Measurements from ENCODE around the gene CCDC17. TPM values are rescaled to one million over a fixed set of nuclear protein-coding genes. Genes with fewer than 3 reads are reported as not detected.
A peak's percentile ranks its signal among the peaks of the same experiment; 100 is the strongest.

The CCDC17 gene
- total RNA-seq (2014; rRNA removed) (1.6 and 1.9 TPM in 2 replicates), Bru-seq, nascent RNA (percentile 73 among the genes with signal in this experiment), BruChase-seq, experiment 1, labeled RNA remaining after a 6-hour chase (percentile 75 among the genes with signal in this experiment), BruChase-seq, experiment 2, labeled RNA remaining after a 2-hour chase (percentile 68 among the genes with signal in this experiment)
- long read RNA-seq, partial matches to known transcripts, result 1 of 2 reads
- long read RNA-seq, other reads (novel, unspliced or antisense), result 1 of 2 reads

DNA sequence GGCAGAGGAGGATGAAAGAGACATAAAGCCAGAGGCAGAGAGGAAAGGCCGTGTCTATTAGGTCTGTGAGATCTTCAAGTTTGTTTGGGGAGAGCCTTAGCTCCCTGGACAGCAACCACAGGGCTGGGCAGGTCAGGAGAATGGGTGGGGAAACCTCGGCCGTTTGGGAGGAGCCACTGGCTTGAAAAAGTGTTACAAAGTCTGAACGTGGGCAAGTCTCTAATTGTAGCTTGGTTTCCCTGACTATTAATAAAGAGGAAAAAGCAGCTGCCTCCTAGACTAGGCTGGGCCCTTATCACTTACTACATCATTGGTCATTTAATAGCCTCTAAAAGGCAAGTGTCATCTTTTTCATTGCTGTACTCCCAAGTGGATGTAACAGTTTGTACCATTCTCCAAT, at the start of gene CCDC17:
Gene CCDC17 (minus strand): TSS at position 83 of the 400 bp plus-strand sequence. CDS start 145 bp downstream, outside the sequence.
- Histone ChIP-seq H4K20me1 (ENCODE audit: low read length) (no peaks in the 10 kb centered on the region), H3K79me2 (ENCODE audit: low read length) (no peaks in the 10 kb centered on the region), H3K4me1 (ENCODE audit: insufficient read depth, low read length) (no peaks in the 10 kb centered on the region), H3K4me3 (ENCODE audit: low read length) (no peak within 1 kb of the TSS), H2AFZ (ENCODE audit: low read length) (no peak within 1 kb of the TSS), H3K36me3 (ENCODE audit: low read depth, low read length) (peaks cover 17% of the 10 kb centered on the region), H3K9me2 (replicated peaks; ENCODE audit: low read length) (no peaks in the 10 kb centered on the region), H3K4me2 (ENCODE audit: low read length) (no peak within 1 kb of the TSS), H3K9me3 (ENCODE audit: low read length) (no peaks in the 10 kb centered on the region), H3K9ac (ENCODE audit: low read length) (no peak within 1 kb of the TSS), H3F3A (ENCODE audit: low read length, unreplicated experiment) (no peaks in the 10 kb centered on the region), H3K27me3 (ENCODE audit: low read length) (no peaks in the 10 kb centered on the region), H3K27ac (ENCODE audit: low read length) (no peak within 1 kb of the TSS)
- ChIA-PET POLR2A (ENCODE audit: unreplicated experiment) (no interaction called here), CTCF (interaction anchor here (0.5 kb wide), 1 partner anchor 321 kb away, joined by 6 read pairs; no protein-coding TSS in a partner anchor)
- intact Hi-C loops (cut with micrococcal nuclease), result no loop called here
- ATAC-seq (peak; percentile 5; the same call in 1 of the 2 replicates), DNase-seq (no peak)
- no peak for TF ChIP-seq EZH2phosphoT487 (IDR thresholded peaks at IDR 0.05; ENCODE audit: borderline replicate concordance, low read length)
- no peak for TF ChIP-seq EZH2 (IDR thresholded peaks at IDR 0.05; ENCODE audit: low read length, unreplicated experiment)
- TF ChIP-seq, protein P1, sequence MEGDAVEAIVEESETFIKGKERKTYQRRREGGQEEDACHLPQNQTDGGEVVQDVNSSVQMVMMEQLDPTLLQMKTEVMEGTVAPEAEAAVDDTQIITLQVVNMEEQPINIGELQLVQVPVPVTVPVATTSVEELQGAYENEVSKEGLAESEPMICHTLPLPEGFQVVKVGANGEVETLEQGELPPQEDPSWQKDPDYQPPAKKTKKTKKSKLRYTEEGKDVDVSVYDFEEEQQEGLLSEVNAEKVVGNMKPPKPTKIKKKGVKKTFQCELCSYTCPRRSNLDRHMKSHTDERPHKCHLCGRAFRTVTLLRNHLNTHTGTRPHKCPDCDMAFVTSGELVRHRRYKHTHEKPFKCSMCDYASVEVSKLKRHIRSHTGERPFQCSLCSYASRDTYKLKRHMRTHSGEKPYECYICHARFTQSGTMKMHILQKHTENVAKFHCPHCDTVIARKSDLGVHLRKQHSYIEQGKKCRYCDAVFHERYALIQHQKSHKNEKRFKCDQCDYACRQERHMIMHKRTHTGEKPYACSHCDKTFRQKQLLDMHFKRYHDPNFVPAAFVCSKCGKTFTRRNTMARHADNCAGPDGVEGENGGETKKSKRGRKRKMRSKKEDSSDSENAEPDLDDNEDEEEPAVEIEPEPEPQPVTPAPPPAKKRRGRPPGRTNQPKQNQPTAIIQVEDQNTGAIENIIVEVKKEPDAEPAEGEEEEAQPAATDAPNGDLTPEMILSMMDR (conservative IDR thresholded peaks at IDR 0.05; ENCODE audit: low read depth, low read length), result no peak
- BruUV-seq (replicated peaks), result no TSS peak

DNA sequence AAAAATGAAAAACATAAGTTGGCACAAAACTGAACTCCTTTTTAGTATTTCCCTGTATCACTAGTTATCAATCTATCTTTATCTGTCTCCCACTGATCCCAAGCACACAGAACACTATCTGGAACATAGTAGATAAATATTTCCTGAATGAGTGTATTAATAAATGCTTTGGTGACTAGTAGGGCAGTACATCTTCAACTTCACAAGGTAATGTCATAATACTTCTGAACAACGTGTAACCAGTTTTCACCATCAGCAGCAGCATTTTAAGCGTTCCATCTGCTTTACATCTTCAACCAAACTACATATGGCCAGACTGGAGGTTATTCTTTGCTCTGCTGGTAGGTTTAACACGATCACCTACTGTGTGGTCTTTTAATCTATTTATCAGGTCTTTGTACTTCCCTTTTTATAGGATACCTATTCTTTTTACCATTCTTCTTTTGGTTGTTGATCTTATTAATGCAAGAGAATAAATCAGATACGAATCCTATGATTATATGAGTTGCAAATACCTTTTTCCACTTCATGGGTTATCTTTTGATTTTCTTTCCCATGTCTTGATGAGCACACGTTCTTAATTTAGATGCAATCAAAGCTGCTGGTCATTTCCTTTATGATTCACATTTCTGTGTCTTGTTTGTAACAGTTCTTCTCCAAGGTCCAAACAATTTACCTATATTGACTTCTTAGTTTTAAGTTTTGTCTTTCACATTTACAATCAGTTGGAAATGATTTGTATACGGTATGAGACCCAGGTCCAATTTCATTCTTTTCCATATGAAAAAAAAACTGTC, 46.2 kb upstream of the CCDC17 start:
- H4K20me1 ChIP-seq (ENCODE audit: low read length), result peaks cover 58% of the 10 kb centered on the region
- H3K9ac ChIP-seq (ENCODE audit: low read length), result no peak overlapping the region
- H3K79me2 ChIP-seq (ENCODE audit: low read length), result peaks cover 99% of the 10 kb centered on the region
- no peak overlapping the region for H3K4me3 ChIP-seq (ENCODE audit: low read length)
- BruUV-seq (replicated peaks), result no TSS peak
- intact Hi-C loops (cut with micrococcal nuclease), result no loop called here
- no peaks in the 10 kb centered on the region for H3K4me1 ChIP-seq (ENCODE audit: insufficient read depth, low read length)
- peaks cover 25% of the 10 kb centered on the region; the same call in 1 of the 2 replicates for H3K36me3 ChIP-seq (ENCODE audit: low read depth, low read length)
- ChIA-PET POLR2A (ENCODE audit: unreplicated experiment) (no interaction called here), CTCF (no interaction called here)
- no peaks in the 10 kb centered on the region for H3K9me3 ChIP-seq (ENCODE audit: low read length)
- DNase-seq (no peak), ATAC-seq (no peak)
- no peak overlapping the region for H2AFZ ChIP-seq (ENCODE audit: low read length)
- no peaks in the 10 kb centered on the region for H3F3A ChIP-seq (ENCODE audit: low read length, unreplicated experiment)
- H3K4me2 ChIP-seq (ENCODE audit: low read length), result no peak overlapping the region
- H3K27ac ChIP-seq (ENCODE audit: low read length), result no peak overlapping the region
- TF ChIP-seq EZH2 (IDR thresholded peaks at IDR 0.05; ENCODE audit: low read length, unreplicated experiment) (no peak), EZH2phosphoT487 (IDR thresholded peaks at IDR 0.05; ENCODE audit: borderline replicate concordance, low read length) (no peak)
- TF ChIP-seq, protein P1 (conservative IDR thresholded peaks at IDR 0.05; ENCODE audit: low read depth, low read length), result no peak
- no peaks in the 10 kb centered on the region for H3K27me3 ChIP-seq (ENCODE audit: low read length)
- H3K9me2 ChIP-seq (replicated peaks; ENCODE audit: low read length), result no peaks in the 10 kb centered on the region

Data from PC-3 (cell line).